Activated naive CD4-positive, alpha-beta T cell treated with anti-CD3 and anti-CD28 coated beads, Interleukin-2, amount 50 U/mL, for 72 hours (primary cell): ENCODE data around the gene CMBL. TPM values are rescaled to one million over a fixed set of nuclear protein-coding genes. Genes with fewer than 3 reads are reported as not detected.
"Not testable (repeated sequence)": the region's sequence is repeated elsewhere in the genome, so short reads cannot be mapped to it uniquely, and the experiment has no call there.

Source experiments
- ATAC-seq, 2 donors: fragments of 150-1000 bp; cut with Tn5 transposase; 2 replicates each; pipeline ENCODE4 v1.10.0; 2021; ENCODE audit warnings: mild to moderate bottlenecking in 2 of 2, moderate library complexity in 2 of 2
- DNase-seq, 2 donors: peaks; one replicate each; pipeline ENCODE4 v3.0.0; 2021 to 2022; ENCODE audit warnings: low spot score in 2 of 2
- H3K27ac Mint-ChIP-seq, 2 donors: one replicate each; pipeline ENCODE4 v1.8.0; 2022; ENCODE audit warnings: mild to moderate bottlenecking in 2 of 2, mixed read lengths in 2 of 2
- H3K36me3 Mint-ChIP-seq, 2 donors: one replicate each; pipeline ENCODE4 v1.8.0; 2022; ENCODE audit warnings: mixed read lengths in 2 of 2
- H3K9me3 Mint-ChIP-seq, 2 donors: one replicate each; pipeline ENCODE4 v1.8.0; 2022; ENCODE audit warnings: mixed read lengths in 2 of 2
- total RNA-seq, 2 donors: library from RNA; stranded (reverse); gene quantifications; one replicate each; pipeline ENCODE4 v1.2.3, GENCODE V29; 2022

CMBL gene
- total RNA-seq, 2 donors from 2014 or later, result 0.80 to 1.7 TPM

- no peaks in the 10 kb centered on the region for H3K36me3 Mint-ChIP-seq
- ATAC-seq (no peak), DNase-seq (no peak)
- no peak overlapping the region for H3K27ac Mint-ChIP-seq
- peaks cover 0 to 7% of the 10 kb centered on the region in 2 donors for H3K9me3 Mint-ChIP-seq
Observed at GRCh38 chr5:10278658-10279279, 28.9 kb downstream of the CMBL start.

- Mint-ChIP-seq H3K27ac (no peak overlapping the region), H3K36me3 (no peaks in the 10 kb centered on the region), H3K9me3 (peaks cover 0 to 7% of the 10 kb centered on the region in 2 donors)
- no peak for ATAC-seq
- no peak for DNase-seq
Observed at GRCh38 chr5:10277773-10278630, 29.7 kb downstream of the CMBL start.

GRCh38 chr5:10276691-10277090 is 31.0 kb downstream of the CMBL start:
- DNase-seq (no peak), ATAC-seq (no peak)
- Mint-ChIP-seq H3K9me3 (peaks cover 0 to 7% of the 10 kb centered on the region in 2 donors), H3K36me3 (no peaks in the 10 kb centered on the region), H3K27ac (no peak overlapping the region)

GRCh38 chr5:10275991-10276390 is 31.7 kb downstream of the CMBL start:
- Mint-ChIP-seq H3K27ac (no peak overlapping the region), H3K9me3 (peaks cover 0 to 7% of the 10 kb centered on the region in 2 donors), H3K36me3 (no peaks in the 10 kb centered on the region)
- DNase-seq (no peak), ATAC-seq (no peak)

GRCh38 chr5:10275460-10275859 is 32.2 kb downstream of the CMBL start:
- DNase-seq (no peak), ATAC-seq (no peak)
- Mint-ChIP-seq H3K36me3 (no peaks in the 10 kb centered on the region), H3K27ac (no peak overlapping the region), H3K9me3 (peaks cover 0 to 7% of the 10 kb centered on the region in 2 donors)

- not testable (repeated sequence) for H3K36me3 Mint-ChIP-seq, DNase-seq, ATAC-seq, H3K9me3 Mint-ChIP-seq
- peak overlapping the region in 1 of 2 donors; percentile 12 for H3K27ac Mint-ChIP-seq
Observed at GRCh38 chr5:10272875-10273209, 34.9 kb downstream of the CMBL start.

- ATAC-seq (no peak), DNase-seq (no peak)
- Mint-ChIP-seq H3K9me3 (peaks cover 0 to 7% of the 10 kb centered on the region in 2 donors), H3K27ac (peak overlapping the region; percentile 12 to 78), H3K36me3 (no peaks in the 10 kb centered on the region)
Observed at GRCh38 chr5:10272053-10272874, 35.4 kb downstream of the CMBL start.

- Mint-ChIP-seq H3K9me3 (no peaks in the 10 kb centered on the region), H3K36me3 (peaks cover 0 to 6% of the 10 kb centered on the region in 2 donors), H3K27ac (no peak overlapping the region)
- no peak for DNase-seq
- no peak for ATAC-seq
Observed at GRCh38 chr5:10268100-10268499, 39.6 kb downstream of the CMBL start.

GRCh38 chr5:10266839-10267238 is 40.9 kb downstream of the CMBL start:
- no peak for ATAC-seq
- H3K27ac Mint-ChIP-seq, result no peak overlapping the region
- H3K36me3 Mint-ChIP-seq, result peaks cover 7 to 13% of the 10 kb centered on the region in 2 donors
- H3K9me3 Mint-ChIP-seq, result no peaks in the 10 kb centered on the region
- DNase-seq, result no peak

- DNase-seq, result no peak
- peaks cover 7 to 14% of the 10 kb centered on the region in 2 donors for H3K36me3 Mint-ChIP-seq
- no peak overlapping the region for H3K27ac Mint-ChIP-seq
- no peaks in the 10 kb centered on the region for H3K9me3 Mint-ChIP-seq
- ATAC-seq, result no peak
Observed at GRCh38 chr5:10266137-10266536, 41.6 kb downstream of the CMBL start.

GRCh38 chr5:10265245-10266109 is 42.2 kb downstream of the CMBL start:
- DNase-seq (no peak), ATAC-seq (peak in 1 of 2 donors; percentile 29)
- Mint-ChIP-seq H3K9me3 (no peaks in the 10 kb centered on the region), H3K27ac (no peak overlapping the region), H3K36me3 (peaks cover 7 to 14% of the 10 kb centered on the region in 2 donors)

GRCh38 chr5:10264604-10265003 is 43.1 kb downstream of the CMBL start:
- no peak for DNase-seq
- Mint-ChIP-seq H3K27ac (no peak overlapping the region), H3K9me3 (no peaks in the 10 kb centered on the region), H3K36me3 (peaks cover 12 to 19% of the 10 kb centered on the region in 2 donors)
- ATAC-seq, result no peak

- ATAC-seq (no peak), DNase-seq (no peak)
- peaks cover 22 to 29% of the 10 kb centered on the region in 2 donors for H3K36me3 Mint-ChIP-seq
- no peaks in the 10 kb centered on the region for H3K9me3 Mint-ChIP-seq
- peak overlapping the region in 1 of 2 donors; percentile 77 for H3K27ac Mint-ChIP-seq
Observed at GRCh38 chr5:10262995-10263394, 44.7 kb downstream of the CMBL start.

GRCh38 chr5:10262121-10262774 is 45.5 kb downstream of the CMBL start:
- ATAC-seq (no peak), DNase-seq (no peak)
- Mint-ChIP-seq H3K27ac (no peak overlapping the region), H3K36me3 (peaks cover 26 to 35% of the 10 kb centered on the region in 2 donors), H3K9me3 (no peaks in the 10 kb centered on the region)

- no peak for DNase-seq
- Mint-ChIP-seq H3K9me3 (no peaks in the 10 kb centered on the region), H3K27ac (peak overlapping the region in 1 of 2 donors; percentile 72), H3K36me3 (peaks cover 27 to 40% of the 10 kb centered on the region in 2 donors)
- ATAC-seq, result no peak
Observed at GRCh38 chr5:10261065-10261464, 46.6 kb downstream of the CMBL start.

- DNase-seq (no peak), ATAC-seq (no peak)
- Mint-ChIP-seq H3K9me3 (no peaks in the 10 kb centered on the region), H3K27ac (peak overlapping the region; percentile 61 to 92), H3K36me3 (peaks cover 35 to 47% of the 10 kb centered on the region in 2 donors)
Observed at GRCh38 chr5:10259899-10260298, 47.8 kb downstream of the CMBL start.
